AG08395 (cell line): ENCODE measurements around the gene TNFRSF1A.

Experiments used
- DNase-seq: peaks from one replicate; pipeline ENCODE4 v3.0.0; 2012; ENCODE audit warnings: mixed read lengths, low spot score

The TNFRSF1A gene

GRCh38 chr12:6341417-6342139 lies at the start of gene TNFRSF1A:
TNFRSF1A (minus strand) TSS chr12:6342076; CDS start chr12:6341814, 262 bp downstream.
- peak; percentile 82 for DNase-seq

GRCh38 chr12:6391013-6391412 lies 49.1 kb upstream of the TNFRSF1A start:
- DNase-seq = no peak

- no peak for DNase-seq
Measured at GRCh38 chr12:6390084-6390799, 48.4 kb upstream of the TNFRSF1A start.

GRCh38 chr12:6387541-6387940 lies 45.7 kb upstream of the TNFRSF1A start:
- no peak for DNase-seq

- no peak for DNase-seq
Measured at GRCh38 chr12:6386491-6386890, 44.6 kb upstream of the TNFRSF1A start.

- DNase-seq = no peak
Measured at GRCh38 chr12:6386038-6386437, 44.2 kb upstream of the TNFRSF1A start.

GRCh38 chr12:6384499-6385436 lies 42.9 kb upstream of the TNFRSF1A start:
- no peak for DNase-seq

GRCh38 chr12:6383572-6384498 lies 42.0 kb upstream of the TNFRSF1A start, which contains the start of gene LTBR:
LTBR (plus strand) TSS chr12:6384162; CDS start chr12:6384359, 197 bp downstream.
- DNase-seq = peak; percentile 95

GRCh38 chr12:6382982-6383381 lies 41.1 kb upstream of the TNFRSF1A start:
- no peak for DNase-seq

- no peak for DNase-seq
Measured at GRCh38 chr12:6382371-6382770, 40.5 kb upstream of the TNFRSF1A start.

- no peak for DNase-seq
Measured at GRCh38 chr12:6380141-6381121, 38.6 kb upstream of the TNFRSF1A start.

GRCh38 chr12:6378709-6379472 lies 37.0 kb upstream of the TNFRSF1A start:
- no peak for DNase-seq

GRCh38 chr12:6377667-6377994 lies 35.8 kb upstream of the TNFRSF1A start:
- no peak for DNase-seq

GRCh38 chr12:6376870-6377666 lies 35.2 kb upstream of the TNFRSF1A start:
- DNase-seq = no peak

GRCh38 chr12:6376079-6376869 lies 34.4 kb upstream of the TNFRSF1A start:
- DNase-seq = peak; percentile 85

GRCh38 chr12:6375269-6376078 lies 33.6 kb upstream of the TNFRSF1A start, which contains the start of gene SCNN1A:
SCNN1A (minus strand) TSS chr12:6375563; CDS start chr12:6374783, 780 bp downstream.
- no peak for DNase-seq

GRCh38 chr12:6374786-6375160 lies 32.9 kb upstream of the TNFRSF1A start:
- DNase-seq = no peak
